CD14-positive monocyte (primary cell): Measurements from ENCODE around the gene NRDE2. TPM values are rescaled to one million over a fixed set of nuclear protein-coding genes. Genes with fewer than 3 reads are reported as not detected.
A peak's percentile ranks its signal among the peaks of the same experiment; 100 is the strongest.

Experiments used
- DNase-seq, 3 donors: peaks; one replicate each; pipeline ENCODE4 v3.0.0-alpha.2; 2011 to 2022
- H2AFZ ChIP-seq: 2 replicates; pipeline ENCODE4 v1.6.0; 2012; ENCODE audit warnings: mild to moderate bottlenecking, low read depth, low read length, inconsistent platforms; ENCODE audit not compliant: insufficient read depth, poor library complexity, severe bottlenecking
- H3K27ac ChIP-seq, 2 donors: 1 replicate in 1 of 2; 2 replicates in 1 of 2; pipeline ENCODE4 v1.5.1; 2012 to 2013; ENCODE audit warnings: low read length in 2 of 2, control low read depth in 1 of 2, inconsistent platforms in 1 of 2, low read depth in 1 of 2, mild to moderate bottlenecking in 1 of 2
- H3K27me3 ChIP-seq, 2 donors: one replicate each; pipeline versions ENCODE4 v1.6.0 to v1.6.1; 2011 to 2013; ENCODE audit warnings: low read length in 2 of 2; ENCODE audit not compliant: control insufficient read depth in 2 of 2, insufficient read depth in 2 of 2
- H3K36me3 ChIP-seq, 2 donors: replicated peaks in 1 of 2; 1 replicate in 1 of 2; 2 replicates in 1 of 2; pipeline versions ENCODE4 v1.5.1 to v1.6.1; 2012 to 2013; ENCODE audit warnings: low read length in 2 of 2, control low read depth in 1 of 2, inconsistent platforms in 1 of 2, mild to moderate bottlenecking in 1 of 2; ENCODE audit not compliant: insufficient read depth in 2 of 2, control insufficient read depth in 1 of 2
- H3K4me1 ChIP-seq, 2 donors: 1 replicate in 1 of 2; 2 replicates in 1 of 2; pipeline versions ENCODE4 v1.5.1 to v1.6.1; 2012 to 2013; ENCODE audit warnings: low read length in 2 of 2, control low read depth in 1 of 2, inconsistent platforms in 1 of 2, mild to moderate bottlenecking in 1 of 2, moderate library complexity in 1 of 2; ENCODE audit not compliant: insufficient read depth in 2 of 2, control insufficient read depth in 1 of 2
- H3K4me2 ChIP-seq: replicated peaks from 2 replicates; pipeline ENCODE3; 2012; ENCODE audit warnings: low read length, moderate library complexity, mild to moderate bottlenecking; ENCODE audit not compliant: poor library complexity, severe bottlenecking; ENCODE audit errors: extremely low read depth
- H3K4me3 ChIP-seq, 3 experiments: fragments of 200-600 bp in 1 of 3; sonication (generic) in 1 of 3; replicated peaks in 1 of 3; 1 replicate in 2 of 3; 2 replicates in 1 of 3; pipeline ENCODE4 v1.5.1; 2011 to 2013; ENCODE audit warnings: low read length in 3 of 3, mild to moderate bottlenecking in 3 of 3, control low read depth in 2 of 3, low read depth in 2 of 3, inconsistent platforms in 1 of 3, moderate library complexity in 1 of 3
- H3K79me2 ChIP-seq: 2 replicates; pipeline ENCODE4 v1.6.0; 2012; ENCODE audit warnings: mild to moderate bottlenecking, control low read depth, inconsistent platforms, low read length, moderate library complexity; ENCODE audit not compliant: insufficient read depth
- H3K9ac ChIP-seq: 2 replicates; pipeline ENCODE4 v1.6.0; 2017; ENCODE audit warnings: low read length, mild to moderate bottlenecking; ENCODE audit not compliant: insufficient read depth, poor library complexity, severe bottlenecking
- H3K9me3 ChIP-seq, 2 donors: replicated peaks in 1 of 2; 1 replicate in 1 of 2; 2 replicates in 1 of 2; pipeline versions ENCODE4 v1.5.1 to v1.6.1; 2012 to 2013; ENCODE audit warnings: low read length in 2 of 2, control low read depth in 1 of 2; ENCODE audit not compliant: control insufficient read depth in 1 of 2, insufficient read depth in 1 of 2
- H4K20me1 ChIP-seq: 2 replicates; pipeline ENCODE4 v1.6.0; 2012; ENCODE audit warnings: mild to moderate bottlenecking, low read length, control low read depth, moderate library complexity; ENCODE audit not compliant: insufficient read depth
- H3K27ac Mint-ChIP-seq, 7 donors: one replicate each; pipeline ENCODE4 v1.8.0; 2020; ENCODE audit warnings: mild to moderate bottlenecking in 7 of 7, mixed read lengths in 7 of 7, moderate library complexity in 6 of 7, inconsistent platforms in 2 of 7
- H3K27me3 Mint-ChIP-seq, 3 donors: one replicate each; pipeline ENCODE4 v1.8.0; 2021 to 2022; ENCODE audit warnings: low read depth in 3 of 3, mild to moderate bottlenecking in 3 of 3, mixed read lengths in 3 of 3, moderate library complexity in 3 of 3, inconsistent platforms in 1 of 3
- H3K36me3 Mint-ChIP-seq, 2 donors: one replicate each; pipeline ENCODE4 v1.8.0; 2020; ENCODE audit warnings: mixed read lengths in 2 of 2, inconsistent platforms in 1 of 2, mild to moderate bottlenecking in 1 of 2
- H3K4me1 Mint-ChIP-seq: one replicate; pipeline ENCODE4 v1.8.0; 2020; ENCODE audit warnings: mild to moderate bottlenecking, mixed read lengths
- H3K4me3 Mint-ChIP-seq, 2 donors: one replicate each; pipeline ENCODE4 v1.8.0; 2020; ENCODE audit warnings: mild to moderate bottlenecking in 2 of 2, mixed read lengths in 2 of 2, moderate library complexity in 1 of 2
- H3K9me3 Mint-ChIP-seq, 7 donors: one replicate each; pipeline ENCODE4 v1.8.0; 2020 to 2022; ENCODE audit warnings: mixed read lengths in 7 of 7, mild to moderate bottlenecking in 6 of 7, moderate library complexity in 6 of 7, inconsistent platforms in 2 of 7
- CTCF ChIP-seq: fragments of 200-600 bp; IDR thresholded peaks from one replicate; pipeline ENCODE4 v1.8.0; 2022; ENCODE audit warnings: antibody characterized with exemption, mild to moderate bottlenecking
- WGBS: methylation state at CpG from one replicate; pipeline ENCODE4 v1.1.5; 2013; ENCODE audit warnings: missing lambda C conversion rate; ENCODE audit not compliant: insufficient coverage; 5-methylcytosine and 5-hydroxymethylcytosine counted together
- intact Hi-C, 2 donors: fragments of 100-400 bp; cut with micrococcal nuclease; formaldehyde crosslinking; loops; one replicate each; pipeline versions ENCODE4 v1.15.0 to v1.15.1; 2023
- polyA plus RNA-seq, 3 donors: library from polyadenylated mRNA; depleted of rRNA in 1 of 3; unstranded in 2 of 3; stranded (reverse) in 1 of 3; fragments of 300-500 nt in 2 of 3; fragments of >200 nt in 1 of 3; fragmentation: Illumina TruSeq in 2 of 3; gene quantifications; 1 replicate in 2 of 3; 2 replicates in 1 of 3; pipeline ENCODE4 v1.2.3, GENCODE V29; 2012 to 2021

The NRDE2 gene
- polyA plus RNA-seq, 3 donors = 4.7 to 7.4 (median 6.7) TPM

- Mint-ChIP-seq H3K4me1 (no peaks in the 10 kb centered on the region), H3K36me3 (peaks cover 78 to 95% of the 10 kb centered on the region in 2 donors), H3K27ac (peak overlapping the region in 2 of 7 donors; percentile 27 to 70), H3K9me3 (peaks cover 0 to 2% (median 0%) of the 10 kb centered on the region in 7 donors), H3K4me3 (no peak overlapping the region), H3K27me3 (peaks cover 0 to 6% (median 0%) of the 10 kb centered on the region in 3 donors)
- Histone ChIP-seq H2AFZ (no peak overlapping the region), H4K20me1 (no peaks in the 10 kb centered on the region), H3K9ac (no peak overlapping the region), H3K4me3 (no peak overlapping the region), H3K27me3 (no peaks in the 10 kb centered on the region), H3K27ac (no peak overlapping the region), H3K79me2 (no peaks in the 10 kb centered on the region), H3K4me1 (no peaks in the 10 kb centered on the region), H3K4me2 (no peak overlapping the region), H3K36me3 (peaks cover 74 to 96% of the 10 kb centered on the region in 2 donors), H3K9me3 (no peaks in the 10 kb centered on the region)
- TF ChIP-seq CTCF = no peak
- intact Hi-C loops = no loop called here
- no peak for DNase-seq
- 97% methylated on average over 14 of the region's 14 CpGs for WGBS
Measured at GRCh38 chr14:90287791-90288190, 44.0 kb downstream of the NRDE2 start.

DNA sequence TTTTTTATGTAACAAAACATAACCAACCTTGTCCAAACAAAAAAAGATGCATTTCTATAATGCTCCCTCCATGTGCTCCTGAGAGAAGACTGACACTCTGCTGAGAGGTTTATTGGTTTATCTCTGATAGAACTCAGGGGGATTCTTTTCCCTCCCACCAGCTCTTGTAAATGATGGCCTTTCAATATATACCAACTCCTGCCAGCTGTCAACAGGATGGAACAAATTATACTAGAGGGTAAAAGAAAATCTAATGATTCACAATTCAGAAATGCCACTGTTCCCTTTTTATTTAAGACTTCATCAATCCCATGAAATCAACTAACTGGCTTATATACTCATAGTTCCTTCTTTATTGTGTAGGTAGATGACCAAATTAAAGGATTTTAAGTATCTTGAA lies 50.0 kb downstream of the NRDE2 start:
- no peak overlapping the region for H3K4me2 ChIP-seq
- no peak overlapping the region for H3K9ac ChIP-seq
- no peak overlapping the region for H2AFZ ChIP-seq
- H3K9me3 ChIP-seq = no peaks in the 10 kb centered on the region
- no peaks in the 10 kb centered on the region for H3K27me3 ChIP-seq
- Mint-ChIP-seq H3K27ac (no peak overlapping the region), H3K36me3 (peaks cover 76 to 95% of the 10 kb centered on the region in 2 donors), H3K4me1 (no peaks in the 10 kb centered on the region), H3K27me3 (peaks cover 0 to 2% (median 2%) of the 10 kb centered on the region in 3 donors), H3K4me3 (no peak overlapping the region), H3K9me3 (no peaks in the 10 kb centered on the region)
- intact Hi-C loops = no loop called here
- no peak for TF ChIP-seq CTCF
- H3K4me1 ChIP-seq = no peaks in the 10 kb centered on the region
- H3K79me2 ChIP-seq = no peaks in the 10 kb centered on the region
- peak overlapping the region in 1 of 2 donors; percentile 4 for H3K27ac ChIP-seq
- no peaks in the 10 kb centered on the region for H4K20me1 ChIP-seq
- peaks cover 73 to 97% of the 10 kb centered on the region in 2 donors for H3K36me3 ChIP-seq
- DNase-seq = no peak
- H3K4me3 ChIP-seq = no peak overlapping the region
